Gastroesophageal sphincter (tissue), 2 donors: ENCODE measurements around the gene PNPLA5.

Experiments
- POLR2A ChIP-seq, 2 donors: fragments of 450-650 bp; IDR thresholded peaks; one replicate each; pipeline ENCODE4 v1.6.1; 2017; ENCODE audit warnings: antibody characterized with exemption in 2 of 2, mild to moderate bottlenecking in 2 of 2, moderate library complexity in 1 of 2
- POLR2AphosphoS5 ChIP-seq: sonication (generic); formaldehyde crosslinking; IDR thresholded peaks from one replicate; pipeline ENCODE4 v1.6.1; 2017; ENCODE audit warnings: antibody characterized with exemption

DNA sequence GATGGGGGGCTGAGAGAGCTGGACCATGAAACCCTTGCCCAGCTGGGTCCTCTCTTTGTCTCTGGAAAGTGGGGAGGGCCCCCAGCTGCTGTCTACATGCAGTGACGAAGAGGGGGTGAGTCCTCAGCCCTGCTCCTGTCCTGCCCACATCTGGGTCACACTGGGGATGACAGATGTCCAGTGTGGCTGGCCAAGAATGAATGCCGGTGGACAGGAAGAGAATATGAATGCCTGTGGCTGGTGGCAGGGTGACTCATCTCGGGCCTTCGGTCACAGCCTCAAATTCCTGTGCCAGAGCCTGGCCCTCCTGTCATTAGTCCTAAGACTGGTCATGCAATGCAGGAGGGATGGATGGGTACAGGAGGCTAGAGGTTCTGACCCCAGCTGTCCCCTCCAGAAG lies 29.6 kb upstream of the PNPLA5 start:
- TF ChIP-seq POLR2A (IDR thresholded peaks at IDR 0.05), result no peak
- TF ChIP-seq POLR2AphosphoS5, result no peak
